NT2/D1 (cell line): ENCODE measurements around the gene FKBP8.

ENCODE experiments used
- SUZ12 ChIP-seq: IDR thresholded peaks from 2 replicates; pipeline ENCODE4 v1.6.1; 2011; ENCODE audit not compliant: insufficient read length, insufficient read depth; ENCODE audit errors: extremely low read depth
- YY1 ChIP-seq: IDR thresholded peaks from 2 replicates; pipeline ENCODE4 v1.6.1; 2011; ENCODE audit not compliant: insufficient read length, insufficient read depth
- ZNF274 ChIP-seq: IDR thresholded peaks from 2 replicates; pipeline ENCODE4 v1.6.1; 2011; ENCODE audit warnings: mild to moderate bottlenecking, low read depth, low read length

- TF ChIP-seq YY1 (no peak), ZNF274 (no peak), SUZ12 (no peak)
Observed at GRCh38 chr19:18502638-18503294, 40.6 kb downstream of the FKBP8 start.
